ENCODE measurements around the gene JAK2.

The JAK2 gene

DNA sequence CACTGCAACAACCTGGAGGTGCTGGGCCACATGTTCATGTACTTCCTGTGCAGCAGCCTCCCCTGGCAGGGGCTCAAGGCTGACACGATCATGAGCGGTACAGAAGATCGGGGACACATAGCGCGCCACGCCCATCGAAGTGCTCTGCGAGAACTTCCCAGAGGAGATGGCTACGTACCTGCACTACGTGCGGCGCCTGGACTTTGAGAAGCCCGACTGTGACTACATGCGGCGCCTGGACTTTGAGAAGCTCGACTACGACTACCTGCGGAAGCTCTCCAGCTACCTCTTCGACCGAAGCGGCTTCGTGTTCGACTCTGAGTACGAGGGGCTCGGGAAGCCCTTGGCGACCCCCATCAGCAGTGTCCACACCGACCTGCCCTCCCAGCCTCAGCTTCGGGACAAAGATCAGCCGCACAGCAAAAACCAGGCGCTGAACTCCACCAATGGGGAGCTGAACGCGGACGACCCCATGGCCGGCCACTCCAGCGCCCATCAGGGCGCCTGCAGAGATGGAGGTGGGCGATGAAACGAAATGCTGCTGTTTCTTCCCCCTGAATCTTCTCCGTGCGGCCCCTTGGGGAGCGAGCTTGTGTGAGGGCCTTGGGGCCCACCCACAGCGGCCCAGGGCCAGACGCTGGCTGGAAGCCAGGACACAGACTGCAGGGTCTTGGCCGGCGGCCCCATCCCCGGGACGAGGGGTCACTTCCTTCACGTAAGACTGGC lies 56.5 kb downstream of the JAK2 start:
- TF ChIP-seq, protein P1, sequence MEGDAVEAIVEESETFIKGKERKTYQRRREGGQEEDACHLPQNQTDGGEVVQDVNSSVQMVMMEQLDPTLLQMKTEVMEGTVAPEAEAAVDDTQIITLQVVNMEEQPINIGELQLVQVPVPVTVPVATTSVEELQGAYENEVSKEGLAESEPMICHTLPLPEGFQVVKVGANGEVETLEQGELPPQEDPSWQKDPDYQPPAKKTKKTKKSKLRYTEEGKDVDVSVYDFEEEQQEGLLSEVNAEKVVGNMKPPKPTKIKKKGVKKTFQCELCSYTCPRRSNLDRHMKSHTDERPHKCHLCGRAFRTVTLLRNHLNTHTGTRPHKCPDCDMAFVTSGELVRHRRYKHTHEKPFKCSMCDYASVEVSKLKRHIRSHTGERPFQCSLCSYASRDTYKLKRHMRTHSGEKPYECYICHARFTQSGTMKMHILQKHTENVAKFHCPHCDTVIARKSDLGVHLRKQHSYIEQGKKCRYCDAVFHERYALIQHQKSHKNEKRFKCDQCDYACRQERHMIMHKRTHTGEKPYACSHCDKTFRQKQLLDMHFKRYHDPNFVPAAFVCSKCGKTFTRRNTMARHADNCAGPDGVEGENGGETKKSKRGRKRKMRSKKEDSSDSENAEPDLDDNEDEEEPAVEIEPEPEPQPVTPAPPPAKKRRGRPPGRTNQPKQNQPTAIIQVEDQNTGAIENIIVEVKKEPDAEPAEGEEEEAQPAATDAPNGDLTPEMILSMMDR (conservative IDR thresholded peaks at IDR 0.05; ENCODE audit: low read length), result no peak
- TF ChIP-seq EZH2phosphoT487 (IDR thresholded peaks at IDR 0.05; ENCODE audit: borderline replicate concordance), result no peak
- no peak overlapping the region for H3K4me3 ChIP-seq (ENCODE audit: low read length, poor library complexity, severe bottlenecking)
- no peaks in the 10 kb centered on the region for H3K79me2 ChIP-seq (ENCODE audit: insufficient read depth, low read length)

DNA sequence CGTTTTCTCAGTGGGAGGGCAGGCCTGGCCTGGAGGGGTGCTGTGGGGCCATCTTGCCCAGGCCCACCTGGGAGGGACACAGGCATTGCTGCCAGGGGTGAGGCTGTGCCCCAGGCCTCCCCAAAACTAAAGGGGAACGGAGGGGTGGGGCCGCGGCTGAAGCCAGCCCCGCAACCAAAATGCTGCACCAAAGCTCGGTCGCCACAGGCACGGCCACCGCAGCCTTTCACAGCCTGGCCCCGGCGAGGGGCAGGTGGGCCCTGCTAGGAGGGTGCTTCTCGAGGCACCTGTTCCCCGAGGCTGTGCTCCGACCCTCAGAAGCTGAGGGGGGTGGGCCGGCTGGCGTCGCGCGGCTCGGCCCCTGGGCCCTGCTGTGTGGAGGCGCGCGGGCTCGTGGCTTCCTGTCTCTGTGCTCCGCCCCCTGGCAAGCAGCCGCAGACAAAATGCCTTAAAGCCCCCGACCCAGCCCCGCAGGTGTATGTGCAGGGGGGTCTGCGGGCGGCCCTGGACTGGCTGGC lies 57.6 kb downstream of the JAK2 start:
- no peak for TF ChIP-seq EZH2phosphoT487 (IDR thresholded peaks at IDR 0.05; ENCODE audit: borderline replicate concordance)
- TF ChIP-seq, protein P1 (conservative IDR thresholded peaks at IDR 0.05; ENCODE audit: low read length), result no peak
- no peaks in the 10 kb centered on the region for H3K79me2 ChIP-seq (ENCODE audit: insufficient read depth, low read length)

More for the DNA sequence above, 56.5 kb downstream of the JAK2 start:
- H3K9me2 ChIP-seq (replicated peaks; ENCODE audit: low read depth, low read length), result no peaks in the 10 kb centered on the region
- H3K9ac ChIP-seq (ENCODE audit: low read depth, low read length, poor library complexity, severe bottlenecking), result no peak overlapping the region
- peaks cover 3% of the 10 kb centered on the region for H3K4me1 ChIP-seq (ENCODE audit: insufficient read depth, low read length, poor library complexity, severe bottlenecking)
- peaks cover 22% of the 10 kb centered on the region; the same call in 1 of the 2 replicates for H3K36me3 ChIP-seq (ENCODE audit: insufficient read depth, low read length)
- H4K20me1 ChIP-seq (ENCODE audit: insufficient read depth, low read length, poor library complexity, severe bottlenecking), result no peaks in the 10 kb centered on the region
- no peaks in the 10 kb centered on the region for H3K27me3 ChIP-seq (ENCODE audit: insufficient read depth, low read length, poor library complexity, severe bottlenecking)
- H2AFZ ChIP-seq (ENCODE audit: low read length), result no peak overlapping the region
- H3K4me2 ChIP-seq (ENCODE audit: low read depth, low read length, poor library complexity, severe bottlenecking), result no peak overlapping the region
- H3K9me3 ChIP-seq (ENCODE audit: insufficient read depth, low read depth, low read length), result no peaks in the 10 kb centered on the region; the same call in 1 of the 2 replicates
- H3F3A ChIP-seq (ENCODE audit: low read depth), result no peaks in the 10 kb centered on the region

DNA sequence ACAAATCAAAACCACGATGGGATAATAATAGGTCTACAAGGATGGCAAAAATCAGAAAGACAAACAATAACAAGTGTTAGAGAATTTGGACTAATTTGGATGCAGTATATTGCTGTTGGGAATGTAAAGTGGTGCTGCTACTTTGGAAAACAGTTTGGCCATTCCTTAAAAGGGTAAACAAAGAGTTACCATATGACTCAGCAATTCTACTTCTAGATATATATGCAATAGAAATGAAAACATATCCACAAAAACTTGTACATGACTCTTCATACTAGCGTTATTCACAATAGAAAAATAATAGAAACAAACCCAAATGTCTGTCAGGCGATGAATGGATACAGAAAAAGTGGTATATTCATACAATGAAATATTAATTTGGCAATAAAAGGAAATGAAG lies 58.3 kb downstream of the JAK2 start:
- Histone ChIP-seq H3K4me3 (ENCODE audit: low read length, poor library complexity, severe bottlenecking) (no peak overlapping the region), H3K9me2 (replicated peaks; ENCODE audit: low read depth, low read length) (no peaks in the 10 kb centered on the region), H3K36me3 (ENCODE audit: insufficient read depth, low read length) (peaks cover 22% of the 10 kb centered on the region; the same call in 1 of the 2 replicates), H2AFZ (ENCODE audit: low read length) (no peak overlapping the region), H3K9me3 (ENCODE audit: insufficient read depth, low read depth, low read length) (no peaks in the 10 kb centered on the region; the same call in 1 of the 2 replicates), H3K9ac (ENCODE audit: low read depth, low read length, poor library complexity, severe bottlenecking) (no peak overlapping the region), H3K27me3 (ENCODE audit: insufficient read depth, low read length, poor library complexity, severe bottlenecking) (no peaks in the 10 kb centered on the region), H3K79me2 (ENCODE audit: insufficient read depth, low read length) (no peaks in the 10 kb centered on the region), H3F3A (ENCODE audit: low read depth) (no peaks in the 10 kb centered on the region), H4K20me1 (ENCODE audit: insufficient read depth, low read length, poor library complexity, severe bottlenecking) (no peaks in the 10 kb centered on the region), H3K4me2 (ENCODE audit: low read depth, low read length, poor library complexity, severe bottlenecking) (no peak overlapping the region), H3K4me1 (ENCODE audit: insufficient read depth, low read length, poor library complexity, severe bottlenecking) (peaks cover 8% of the 10 kb centered on the region)
- no peak for TF ChIP-seq EZH2phosphoT487 (IDR thresholded peaks at IDR 0.05; ENCODE audit: borderline replicate concordance)
- TF ChIP-seq, protein P1 (conservative IDR thresholded peaks at IDR 0.05; ENCODE audit: low read length), result no peak

More for the DNA sequence above, 57.6 kb downstream of the JAK2 start:
- no peak overlapping the region for H3K4me3 ChIP-seq (ENCODE audit: low read length, poor library complexity, severe bottlenecking)
- no peak overlapping the region for H2AFZ ChIP-seq (ENCODE audit: low read length)
- H3K36me3 ChIP-seq (ENCODE audit: insufficient read depth, low read length), result peaks cover 22% of the 10 kb centered on the region; the same call in 1 of the 2 replicates
- H3F3A ChIP-seq (ENCODE audit: low read depth), result no peaks in the 10 kb centered on the region
- no peak overlapping the region for H3K4me2 ChIP-seq (ENCODE audit: low read depth, low read length, poor library complexity, severe bottlenecking)
- no peaks in the 10 kb centered on the region for H4K20me1 ChIP-seq (ENCODE audit: insufficient read depth, low read length, poor library complexity, severe bottlenecking)
- H3K4me1 ChIP-seq (ENCODE audit: insufficient read depth, low read length, poor library complexity, severe bottlenecking), result peaks cover 8% of the 10 kb centered on the region
- H3K27me3 ChIP-seq (ENCODE audit: insufficient read depth, low read length, poor library complexity, severe bottlenecking), result no peaks in the 10 kb centered on the region
- H3K9me2 ChIP-seq (replicated peaks; ENCODE audit: low read depth, low read length), result no peaks in the 10 kb centered on the region
- H3K9me3 ChIP-seq (ENCODE audit: insufficient read depth, low read depth, low read length), result no peaks in the 10 kb centered on the region; the same call in 1 of the 2 replicates
- H3K9ac ChIP-seq (ENCODE audit: low read depth, low read length, poor library complexity, severe bottlenecking), result no peak overlapping the region

All from Loucy (cell line).